GM06990 (cell line): ENCODE results near the gene NDNF.

Experiments
- DNase-seq: peaks from one replicate; pipeline ENCODE4 v3.0.0-alpha.2; 2011; ENCODE audit not compliant: insufficient read length; ENCODE audit errors: extremely low read depth
- H3K27me3 ChIP-seq: replicated peaks from 2 replicates; pipeline ENCODE4 v1.6.0; 2011; ENCODE audit warnings: low read length; ENCODE audit not compliant: control insufficient read depth, insufficient read depth
- H3K36me3 ChIP-seq: 2 replicates; pipeline ENCODE4 v1.5.1; 2011; ENCODE audit warnings: low read length; ENCODE audit not compliant: control insufficient read depth, insufficient read depth
- H3K4me3 ChIP-seq: replicated peaks from 2 replicates; pipeline ENCODE4 v1.5.1; 2011; ENCODE audit warnings: low read depth, mild to moderate bottlenecking, control low read depth, low read length
- CTCF ChIP-seq: IDR thresholded peaks from 2 replicates; pipeline ENCODE4 v1.5.1; 2011; ENCODE audit warnings: low read length, control low read depth, mild to moderate bottlenecking, inconsistent platforms; ENCODE audit not compliant: insufficient read depth, poor library complexity, severe bottlenecking

Gene NDNF

GRCh38 chr4:121076416-121076815 lies 4.1 kb upstream of the NDNF start:
- Histone ChIP-seq H3K27me3 (peaks cover 4% of the 10 kb centered on the region), H3K4me3 (no peak overlapping the region), H3K36me3 (no peaks in the 10 kb centered on the region)
- TF ChIP-seq CTCF = no peak
- DNase-seq = no peak

- Histone ChIP-seq H3K36me3 (no peaks in the 10 kb centered on the region), H3K4me3 (no peak overlapping the region), H3K27me3 (peaks cover 4% of the 10 kb centered on the region)
- no peak for TF ChIP-seq CTCF
- DNase-seq = no peak
These were observed 1.5 kb upstream of the NDNF start for GRCh38 chr4:121073672-121074381.

GRCh38 chr4:121073004-121073435 lies 685 bp upstream of the NDNF start:
- no peak for TF ChIP-seq CTCF
- peaks cover 4% of the 10 kb centered on the region for H3K27me3 ChIP-seq
- peak; percentile 2 for DNase-seq
- H3K4me3 ChIP-seq = peak overlapping the region; percentile 27; the same call in 1 of the 2 replicates
- no peaks in the 10 kb centered on the region for H3K36me3 ChIP-seq

GRCh38 chr4:121071640-121072223 lies 603 bp downstream of the NDNF start:
- peak overlapping the region; percentile 22 for H3K4me3 ChIP-seq
- DNase-seq = no peak
- peaks cover 4% of the 10 kb centered on the region for H3K27me3 ChIP-seq
- no peaks in the 10 kb centered on the region for H3K36me3 ChIP-seq
- no peak for TF ChIP-seq CTCF

- TF ChIP-seq CTCF = no peak
- H3K4me3 ChIP-seq = no peak overlapping the region
- H3K27me3 ChIP-seq = peaks cover 4% of the 10 kb centered on the region
- DNase-seq = peak; percentile 9
- H3K36me3 ChIP-seq = no peaks in the 10 kb centered on the region
These were observed 1.4 kb downstream of the NDNF start for GRCh38 chr4:121070696-121071639.
